BE2C (cell line): ENCODE measurements around the gene DDX43.
"Not testable (repeated sequence)": the region's sequence is repeated elsewhere in the genome, so short reads cannot be mapped to it uniquely, and the experiment has no call there.

Source experiments
- DNase-seq: peaks from one replicate; pipeline ENCODE4 v3.0.0-alpha.2; 2020
- H3K27me3 ChIP-seq: fragments of 250-450 bp; sonication (Bioruptor Pico); 2 replicates; pipeline ENCODE4 v1.5.1; 2020; ENCODE audit warnings: mild to moderate bottlenecking
- H3K36me3 ChIP-seq: fragments of 250-450 bp; sonication (Bioruptor Pico); 2 replicates; pipeline ENCODE4 v1.5.1; 2020; ENCODE audit warnings: mild to moderate bottlenecking
- H3K4me1 ChIP-seq: fragments of 250-450 bp; sonication (Bioruptor Pico); 2 replicates; pipeline ENCODE4 v1.5.1; 2020
- H3K4me3 ChIP-seq: 2 replicates; pipeline ENCODE4 v1.5.1; 2011; ENCODE audit warnings: low read depth, low read length
- H3K9me3 ChIP-seq: fragments of 250-450 bp; sonication (Bioruptor Pico); 2 replicates; pipeline ENCODE4 v1.5.1; 2020
- CTCF ChIP-seq: IDR thresholded peaks from 2 replicates; pipeline ENCODE4 v1.5.1; 2012; ENCODE audit warnings: mild to moderate bottlenecking, low read depth, low read length

DDX43 gene

DNA sequence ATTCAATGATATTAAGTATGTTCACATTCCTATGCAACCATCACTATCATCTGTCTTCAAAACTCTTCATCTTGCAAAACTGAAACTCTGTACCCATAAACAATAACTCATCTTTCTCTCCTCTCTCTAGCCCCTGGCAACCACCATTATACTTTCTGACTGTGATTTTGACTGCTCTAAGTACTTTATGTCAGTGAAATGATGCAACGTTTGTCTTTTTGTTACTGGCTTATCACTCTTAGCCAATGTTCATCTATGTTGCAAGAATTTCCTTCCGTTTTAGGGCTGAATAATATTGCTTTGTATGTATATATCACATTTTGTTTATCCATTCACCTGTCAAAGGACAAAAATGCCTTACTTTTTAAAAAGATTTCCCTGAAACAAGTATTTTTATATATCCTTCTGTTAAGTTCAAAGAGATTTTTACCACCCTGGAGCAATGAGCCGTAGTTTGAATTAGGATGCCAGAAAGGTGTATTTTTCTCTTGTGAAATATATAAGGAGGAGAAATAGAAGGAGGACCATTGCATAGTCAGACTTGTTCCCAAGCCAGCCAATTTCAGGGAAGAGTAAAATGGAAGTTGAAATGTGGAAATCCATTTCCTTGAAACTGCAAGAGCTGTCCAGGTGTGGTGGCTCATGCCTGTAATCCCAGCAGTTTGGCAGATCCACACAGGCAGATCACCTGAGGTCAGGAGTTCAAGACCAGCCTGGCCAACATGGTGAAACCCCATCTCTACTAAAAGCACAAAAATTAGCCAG lies 61.4 kb downstream of the DDX43 start:
- Histone ChIP-seq H3K4me3 (no peak overlapping the region), H3K27me3 (peaks cover 14% of the 10 kb centered on the region), H3K4me1 (peaks cover 9% of the 10 kb centered on the region), H3K36me3 (no peaks in the 10 kb centered on the region), H3K9me3 (no peaks in the 10 kb centered on the region)
- no peak for DNase-seq
- no peak for TF ChIP-seq CTCF

DNA sequence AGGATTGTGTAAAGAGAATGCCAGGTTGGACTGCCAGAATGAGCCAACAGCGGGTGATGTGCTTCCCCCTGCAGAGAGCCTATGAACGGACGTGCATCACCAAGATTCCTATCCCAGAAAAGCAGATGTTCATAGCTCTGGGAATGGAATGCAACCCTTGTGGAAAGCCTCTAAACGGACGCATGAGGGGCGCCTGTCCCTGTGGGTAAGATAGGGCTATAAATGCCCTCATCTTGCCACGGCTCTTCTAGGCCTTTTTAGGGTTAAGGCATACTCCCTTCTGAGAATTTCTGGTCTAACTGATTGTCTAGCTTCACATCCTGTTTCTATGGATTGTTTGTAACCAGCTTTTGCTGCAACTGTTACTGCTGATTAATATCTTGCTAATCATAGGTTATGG lies 64.8 kb downstream of the DDX43 start:
- H3K4me3 ChIP-seq, H3K36me3 ChIP-seq, H3K27me3 ChIP-seq, H3K9me3 ChIP-seq, H3K4me1 ChIP-seq: not testable (repeated sequence)
- DNase-seq: peak; percentile 14

DNA sequence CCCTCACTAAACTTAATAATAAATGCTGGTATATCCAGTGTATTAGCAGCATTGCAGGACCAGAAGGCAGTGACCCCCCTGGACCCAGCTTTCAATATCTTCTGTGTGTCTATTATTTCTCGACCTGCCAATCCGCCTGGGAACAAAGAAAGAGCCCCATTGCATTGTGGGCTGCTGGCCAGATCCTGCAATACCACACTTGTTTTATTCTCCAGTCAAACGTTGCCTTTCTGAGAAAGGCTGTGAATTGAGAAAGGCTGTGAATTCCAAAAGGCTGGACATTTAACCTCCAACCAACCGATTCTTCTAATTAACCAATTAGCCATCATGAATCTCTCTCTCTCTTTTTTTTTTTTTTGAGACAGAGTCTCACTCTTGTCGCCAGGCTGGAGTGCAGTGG lies 65.4 kb downstream of the DDX43 start:
- H3K4me3 ChIP-seq: no peak overlapping the region
- no peaks in the 10 kb centered on the region for H3K27me3 ChIP-seq
- H3K36me3 ChIP-seq: no peaks in the 10 kb centered on the region
- no peak for TF ChIP-seq CTCF
- H3K4me1 ChIP-seq: peaks cover 9% of the 10 kb centered on the region
- peak; percentile 20 for DNase-seq
- H3K9me3 ChIP-seq: no peaks in the 10 kb centered on the region

DNA sequence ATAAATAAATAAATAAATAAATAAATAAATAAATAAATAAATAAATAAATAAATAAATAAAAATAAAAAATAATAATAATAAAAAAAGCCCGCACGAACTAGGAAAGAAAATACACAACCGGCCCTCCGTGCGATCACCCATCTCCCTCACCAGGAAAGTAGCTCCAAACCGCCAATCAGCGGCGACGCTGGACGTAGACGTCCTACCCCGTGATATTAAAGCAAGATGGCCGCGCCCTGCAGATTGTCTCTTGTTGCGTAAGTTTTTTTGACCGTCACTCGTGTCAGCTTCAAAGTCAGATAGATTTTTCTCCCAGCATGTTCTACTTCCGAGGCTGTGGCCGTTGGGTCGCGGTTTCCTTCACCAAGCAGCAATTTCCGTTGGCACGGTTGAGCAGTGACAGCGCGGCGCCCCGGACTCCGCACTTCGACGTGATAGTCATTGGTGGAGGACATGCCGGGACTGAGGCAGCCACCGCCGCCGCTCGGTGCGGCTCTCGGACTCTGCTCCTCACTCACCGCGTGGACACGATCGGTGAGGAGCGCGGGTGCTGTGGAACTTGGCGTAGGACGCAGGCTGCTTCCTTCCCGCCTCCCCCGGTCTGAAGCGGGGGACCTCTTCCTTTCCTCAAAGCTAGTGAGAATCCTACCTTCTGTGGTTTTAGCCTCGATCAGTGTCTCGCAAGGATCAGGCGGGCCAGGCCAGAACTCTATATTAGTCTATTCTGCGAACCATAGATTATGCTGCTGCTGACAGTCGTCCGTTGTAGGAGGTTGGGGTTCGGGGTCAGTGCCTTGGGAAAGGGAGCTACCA lies 67.1 kb downstream of the DDX43 start, which contains the start of gene MTO1:
MTO1 (plus strand) TSS at position 201 of the 814 bp plus-strand sequence; CDS start at position 319, 118 bp downstream.
- TF ChIP-seq CTCF: no peak
- H3K27me3 ChIP-seq: no peaks in the 10 kb centered on the region
- peaks cover 5% of the 10 kb centered on the region for H3K36me3 ChIP-seq
- no peaks in the 10 kb centered on the region for H3K9me3 ChIP-seq
- peak; percentile 87 for DNase-seq
- peak within 1 kb of the TSS; percentile 99 for H3K4me3 ChIP-seq
- H3K4me1 ChIP-seq: peaks cover 9% of the 10 kb centered on the region
